GM21723 (cell line): Measurements from ENCODE around the gene PIGT.

Experiments used
- ATAC-seq: cut with Tn5 transposase; IDR thresholded peaks from one replicate; pipeline ENCODE4 v1.9.1; 2021; ENCODE audit warnings: mild to moderate bottlenecking, moderate library complexity; ENCODE audit not compliant: unreplicated experiment

The PIGT gene

GRCh38 chr20:45400346-45401031 is 15.5 kb upstream of the PIGT start:
- no peak for ATAC-seq

GRCh38 chr20:45402946-45403345 is 13.0 kb upstream of the PIGT start:
- ATAC-seq = no peak

- ATAC-seq = no peak
Observed at GRCh38 chr20:45404438-45404837, 11.5 kb upstream of the PIGT start.

GRCh38 chr20:45405571-45406259 is 10.2 kb upstream of the PIGT start:
- no peak for ATAC-seq

GRCh38 chr20:45406260-45407066 is 9.5 kb upstream of the PIGT start:
- no peak for ATAC-seq

- no peak for ATAC-seq
Observed at GRCh38 chr20:45407067-45407745, 8.7 kb upstream of the PIGT start.

- no peak for ATAC-seq
Observed at GRCh38 chr20:45407783-45408645, 7.9 kb upstream of the PIGT start, which contains the start of gene DBNDD2. Gene DBNDD2, plus strand, starts transcription at chr20:45408289. Its CDS starts 179 bp downstream, at chr20:45408468.

- no peak for ATAC-seq
Observed at GRCh38 chr20:45408646-45409213, 7.2 kb upstream of the PIGT start.

- ATAC-seq = no peak
Observed at GRCh38 chr20:45409521-45410272, 6.2 kb upstream of the PIGT start.

GRCh38 chr20:45410887-45411286 is 5.1 kb upstream of the PIGT start:
- ATAC-seq = no peak

GRCh38 chr20:45412653-45413052 is 3.3 kb upstream of the PIGT start:
- no peak for ATAC-seq

- no peak for ATAC-seq
Observed at GRCh38 chr20:45413479-45413878, 2.5 kb upstream of the PIGT start.

GRCh38 chr20:45416917-45417316 is 976 bp downstream of the PIGT start:
- ATAC-seq = no peak

GRCh38 chr20:45419188-45420091 is 3.5 kb downstream of the PIGT start:
- peak; percentile 77 for ATAC-seq

- ATAC-seq = no peak
Observed at GRCh38 chr20:45420125-45420524, 4.2 kb downstream of the PIGT start.

- ATAC-seq = no peak
Observed at GRCh38 chr20:45423700-45424099, 7.8 kb downstream of the PIGT start.

GRCh38 chr20:45425561-45425960 is 9.6 kb downstream of the PIGT start:
- ATAC-seq = no peak
